ENCODE results near the gene HNRNPU.

HNRNPU gene

GRCh38 chr1:244850896-244851295 is 13.4 kb downstream of the HNRNPU start:
- TF ChIP-seq, protein P1, sequence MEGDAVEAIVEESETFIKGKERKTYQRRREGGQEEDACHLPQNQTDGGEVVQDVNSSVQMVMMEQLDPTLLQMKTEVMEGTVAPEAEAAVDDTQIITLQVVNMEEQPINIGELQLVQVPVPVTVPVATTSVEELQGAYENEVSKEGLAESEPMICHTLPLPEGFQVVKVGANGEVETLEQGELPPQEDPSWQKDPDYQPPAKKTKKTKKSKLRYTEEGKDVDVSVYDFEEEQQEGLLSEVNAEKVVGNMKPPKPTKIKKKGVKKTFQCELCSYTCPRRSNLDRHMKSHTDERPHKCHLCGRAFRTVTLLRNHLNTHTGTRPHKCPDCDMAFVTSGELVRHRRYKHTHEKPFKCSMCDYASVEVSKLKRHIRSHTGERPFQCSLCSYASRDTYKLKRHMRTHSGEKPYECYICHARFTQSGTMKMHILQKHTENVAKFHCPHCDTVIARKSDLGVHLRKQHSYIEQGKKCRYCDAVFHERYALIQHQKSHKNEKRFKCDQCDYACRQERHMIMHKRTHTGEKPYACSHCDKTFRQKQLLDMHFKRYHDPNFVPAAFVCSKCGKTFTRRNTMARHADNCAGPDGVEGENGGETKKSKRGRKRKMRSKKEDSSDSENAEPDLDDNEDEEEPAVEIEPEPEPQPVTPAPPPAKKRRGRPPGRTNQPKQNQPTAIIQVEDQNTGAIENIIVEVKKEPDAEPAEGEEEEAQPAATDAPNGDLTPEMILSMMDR (IDR thresholded peaks at IDR 0.05) = no peak
- no peaks in the 10 kb centered on the region for H3K9me3 ChIP-seq
- intact Hi-C loops (cut with DNase I; ENCODE audit: low total_unique reads) = no loop called here
- H3K27me3 ChIP-seq = no peaks in the 10 kb centered on the region
- H3K36me3 ChIP-seq = peaks cover 70 to 96% (median 75%) of the 10 kb centered on the region in 3 donors
- peaks cover 0 to 34% (median 5%) of the 10 kb centered on the region in 4 donors for H3K4me1 ChIP-seq
- H3K27ac ChIP-seq = no peak overlapping the region
- DNase-seq = no peak
- no peak overlapping the region for H3K4me3 ChIP-seq

- Histone ChIP-seq H3K27me3 (no peaks in the 10 kb centered on the region), H3K9me3 (no peaks in the 10 kb centered on the region), H3K27ac (no peak overlapping the region), H3K4me3 (no peak overlapping the region), H3K4me1 (peaks cover 0 to 28% (median 2%) of the 10 kb centered on the region in 4 donors), H3K36me3 (peaks cover 70 to 96% (median 74%) of the 10 kb centered on the region in 3 donors)
- DNase-seq = no peak
- intact Hi-C loops (cut with DNase I; ENCODE audit: low total_unique reads) = no loop called here
- TF ChIP-seq, protein P1 (IDR thresholded peaks at IDR 0.05) = no peak
Measured at GRCh38 chr1:244850099-244850852, 14.1 kb downstream of the HNRNPU start.

DNA sequence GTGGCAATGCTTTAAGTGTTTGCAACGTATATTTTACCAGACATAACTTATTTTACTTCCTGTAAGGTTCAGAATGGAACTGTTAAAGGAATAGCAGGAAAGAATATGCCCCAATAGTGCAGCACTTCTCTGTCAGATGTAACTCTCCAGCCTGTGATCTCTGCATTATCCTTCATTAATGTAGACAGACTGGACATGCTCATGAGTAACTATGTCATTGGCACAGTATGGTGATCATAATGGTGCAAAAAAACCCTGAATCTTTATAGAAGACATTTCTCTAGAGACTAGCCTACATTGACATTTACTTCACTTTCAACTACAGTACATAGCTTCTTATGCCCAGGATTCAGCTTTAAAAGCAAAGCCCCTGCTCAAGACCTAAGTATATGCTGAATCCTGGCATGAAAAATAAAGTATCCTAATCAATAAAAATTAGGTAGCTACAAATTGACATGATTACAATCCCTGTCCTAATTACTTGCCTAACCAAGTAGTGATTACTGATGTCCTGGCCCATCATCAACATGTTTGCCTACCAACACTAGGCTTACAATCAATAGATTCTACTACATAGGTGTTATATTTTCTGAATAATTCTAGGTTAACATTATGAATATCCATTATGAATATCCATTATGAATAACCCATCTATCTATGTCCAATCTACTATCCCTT is 15.0 kb downstream of the HNRNPU start:
- H3K27ac ChIP-seq = no peak overlapping the region
- H3K36me3 ChIP-seq = peaks cover 71 to 96% (median 74%) of the 10 kb centered on the region in 3 donors
- intact Hi-C loops (cut with DNase I; ENCODE audit: low total_unique reads) = no loop called here
- no peak for DNase-seq
- no peak overlapping the region for H3K4me3 ChIP-seq
- peaks cover 0 to 19% (median 1%) of the 10 kb centered on the region in 4 donors for H3K4me1 ChIP-seq
- H3K27me3 ChIP-seq = no peaks in the 10 kb centered on the region
- H3K9me3 ChIP-seq = no peaks in the 10 kb centered on the region
- TF ChIP-seq, protein P1 (IDR thresholded peaks at IDR 0.05) = no peak

GRCh38 chr1:244846653-244847052 is 17.7 kb downstream of the HNRNPU start:
- H3K27ac ChIP-seq = no peak overlapping the region
- H3K27me3 ChIP-seq = no peaks in the 10 kb centered on the region
- H3K9me3 ChIP-seq = no peaks in the 10 kb centered on the region
- intact Hi-C loops (cut with DNase I; ENCODE audit: low total_unique reads) = no loop called here
- H3K4me3 ChIP-seq = no peak overlapping the region
- H3K36me3 ChIP-seq = peaks cover 70 to 91% (median 80%) of the 10 kb centered on the region in 3 donors
- DNase-seq = no peak
- TF ChIP-seq, protein P1 (IDR thresholded peaks at IDR 0.05) = no peak
- peaks cover 0 to 16% (median 2%) of the 10 kb centered on the region in 4 donors for H3K4me1 ChIP-seq

DNA sequence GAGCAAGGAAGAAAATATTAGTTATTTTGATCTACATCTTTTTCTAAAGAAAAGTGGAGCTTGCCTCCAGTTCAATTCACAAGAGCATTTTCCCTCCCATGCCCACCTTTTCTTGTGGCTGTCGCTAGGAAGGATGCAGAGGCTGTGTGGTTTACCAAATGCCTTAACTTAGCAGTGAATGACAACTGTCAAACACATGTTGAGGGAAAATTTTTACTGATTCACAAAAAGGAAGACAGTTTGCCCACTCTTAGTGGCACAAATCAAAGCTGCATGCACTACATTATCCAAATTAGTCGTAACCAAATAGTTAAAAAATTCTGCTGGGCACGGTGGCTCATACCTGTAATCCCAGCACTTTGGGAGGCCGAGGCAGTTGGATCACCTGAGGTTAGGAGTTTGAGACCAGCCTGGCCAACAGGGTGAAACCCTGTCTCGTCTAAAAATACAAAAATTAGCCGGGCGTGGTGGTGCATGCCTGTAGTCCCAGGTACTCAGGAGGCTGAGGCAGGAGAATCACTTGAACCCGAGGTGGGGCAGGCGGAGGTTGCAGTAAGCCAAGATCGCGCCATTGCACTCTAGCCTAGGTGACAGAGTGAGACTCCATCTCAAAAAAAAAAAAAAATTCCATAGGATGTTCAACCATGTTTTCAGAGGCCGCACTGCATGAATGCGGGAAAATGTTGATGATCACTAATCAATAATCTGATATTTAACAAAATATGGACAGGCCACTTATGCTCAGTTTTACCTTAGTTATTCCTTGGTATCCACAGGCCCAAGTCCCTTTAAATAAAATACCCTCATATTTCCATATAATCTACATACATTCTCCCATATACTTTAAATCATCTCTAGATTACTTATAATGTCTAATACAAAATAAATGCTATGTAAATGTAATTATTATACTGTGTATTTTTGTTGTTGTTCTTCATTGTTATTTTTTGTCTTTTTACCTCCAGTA is 19.9 kb downstream of the HNRNPU start:
- TF ChIP-seq, protein P1 (IDR thresholded peaks at IDR 0.05) = no peak
- intact Hi-C loops (cut with DNase I; ENCODE audit: low total_unique reads) = no loop called here
- no peaks in the 10 kb centered on the region for H3K9me3 ChIP-seq
- no peak for DNase-seq
- peaks cover 0 to 37% (median 8%) of the 10 kb centered on the region in 4 donors for H3K4me1 ChIP-seq
- H3K4me3 ChIP-seq = no peak overlapping the region
- no peak overlapping the region for H3K27ac ChIP-seq
- H3K27me3 ChIP-seq = no peaks in the 10 kb centered on the region
- H3K36me3 ChIP-seq = peaks cover 57 to 81% (median 69%) of the 10 kb centered on the region in 3 donors
